H1 (cell line): ENCODE data around the gene MAS1L. TPM values are rescaled to one million over a fixed set of nuclear protein-coding genes. Genes with fewer than 3 reads are reported as not detected.

Experiments used
- CTCF ChIA-PET: fragments of 300-600 bp; sonication (Branson Sonifier 250); formaldehyde crosslinking; loops from one replicate; lab custom pipeline; 2021; ENCODE audit not compliant: partially characterized antibody; lab: Charles Lee
- POLR2A ChIA-PET: fragments of 300-600 bp; sonication (Branson Sonifier 250); formaldehyde crosslinking; loops from one replicate; lab custom pipeline; 2021; ENCODE audit warnings: inconsistent platforms; ENCODE audit not compliant: partially characterized antibody; lab: Charles Lee
- DNase-seq, 2 experiments: peaks; one replicate each; pipeline versions ENCODE4 v3.0.0 to v3.0.0-alpha.2; 2010 to 2022; ENCODE audit warnings: low spot score in 2 of 2, low read depth in 1 of 2, mixed read lengths in 1 of 2
- FAIRE-seq: peaks from 2 replicates; lab custom pipeline; 2011; peaks lifted over from hg19 to GRCh38; lab: Jason Lieb, UNC
- H2AFZ ChIP-seq: 2 replicates; pipeline ENCODE4 v1.8.1; 2012; ENCODE audit warnings: low read length, inconsistent platforms
- H2AK5ac ChIP-seq: 2 replicates; pipeline ENCODE4 v1.6.1; 2013; ENCODE audit warnings: low read depth, low read length
- H2BK120ac ChIP-seq: replicated peaks from 2 replicates; pipeline ENCODE3; 2013; ENCODE audit warnings: low read depth, low read length, inconsistent platforms
- H2BK12ac ChIP-seq: 2 replicates; pipeline ENCODE4 v1.6.1; 2013; ENCODE audit warnings: low read depth, low read length
- H2BK15ac ChIP-seq: 2 replicates; pipeline ENCODE4 v1.6.1; 2013; ENCODE audit warnings: low read length
- H2BK20ac ChIP-seq: 2 replicates; pipeline ENCODE4 v1.6.1; 2013; ENCODE audit warnings: low read length
- H2BK5ac ChIP-seq: 2 replicates; pipeline ENCODE4 v1.6.1; 2013; ENCODE audit warnings: low read depth, low read length
- H3K14ac ChIP-seq: 2 replicates; pipeline ENCODE4 v1.6.1; 2013; ENCODE audit warnings: inconsistent platforms; ENCODE audit not compliant: insufficient read length
- H3K18ac ChIP-seq: 2 replicates; pipeline ENCODE4 v1.6.1; 2013; ENCODE audit warnings: low read length; ENCODE audit errors: extremely low read depth
- H3K23ac ChIP-seq: 2 replicates; pipeline ENCODE4 v1.6.1; 2013; ENCODE audit warnings: inconsistent platforms; ENCODE audit not compliant: insufficient read length
- H3K23me2 ChIP-seq: 2 replicates; pipeline ENCODE4 v1.6.1; 2013; ENCODE audit warnings: low read depth, low read length
- H3K27ac ChIP-seq: 2 replicates; pipeline ENCODE4 v1.6.1; 2011; ENCODE audit warnings: low read depth, low read length, inconsistent platforms
- H3K27me3 ChIP-seq, 4 experiments: replicated peaks in 1 of 4; 1 replicate in 1 of 4; 2 replicates in 3 of 4; pipeline versions ENCODE4 v1.6.1 to v1.8.1; 2011 to 2013; ENCODE audit warnings: low read length in 3 of 4, mild to moderate bottlenecking in 3 of 4, inconsistent platforms in 2 of 4, mixed read lengths in 2 of 4, moderate library complexity in 1 of 4; ENCODE audit not compliant: control insufficient read depth in 3 of 4, insufficient read depth in 3 of 4; ENCODE audit errors: extremely low read depth in 1 of 4
- H3K36me3 ChIP-seq, 4 experiments: 2 replicates each; pipeline versions ENCODE4 v1.6.1 to v1.8.1; 2011 to 2013; ENCODE audit warnings: mild to moderate bottlenecking in 4 of 4, low read length in 3 of 4, moderate library complexity in 2 of 4, control low read depth in 1 of 4, inconsistent platforms in 1 of 4; ENCODE audit not compliant: insufficient read depth in 4 of 4, control insufficient read depth in 2 of 4
- H3K4ac ChIP-seq: replicated peaks from 2 replicates; pipeline ENCODE3; 2013; ENCODE audit warnings: low read length, low read depth, mixed read lengths, inconsistent platforms; ENCODE audit not compliant: insufficient read length
- H3K4me1 ChIP-seq, 4 experiments: replicated peaks in 1 of 4; 1 replicate in 1 of 4; 2 replicates in 3 of 4; pipeline versions ENCODE4 v1.6.1 to v1.8.1; 2011 to 2013; ENCODE audit warnings: low read length in 3 of 4, inconsistent platforms in 2 of 4, mixed read lengths in 1 of 4; ENCODE audit not compliant: insufficient read depth in 4 of 4, control insufficient read depth in 3 of 4
- H3K4me2 ChIP-seq, 2 experiments: 2 replicates each; pipeline versions ENCODE4 v1.6.1 to v1.8.1; 2011 to 2013; ENCODE audit warnings: low read depth in 2 of 2, low read length in 2 of 2, control low read depth in 1 of 2, inconsistent platforms in 1 of 2, mild to moderate bottlenecking in 1 of 2; ENCODE audit not compliant: insufficient read depth in 1 of 2
- H3K4me3 ChIP-seq, 4 experiments: fragments of 200-600, 300-600 bp in 1 of 4; sonication (generic), shearing (Covaris generic), sonication (Bioruptor Twin) in 1 of 4; 2 replicates each; pipeline versions ENCODE4 v1.5.1 to v1.8.1; 2011 to 2016; ENCODE audit warnings: low read length in 4 of 4, low read depth in 3 of 4, control low read depth in 2 of 4, inconsistent platforms in 2 of 4, mild to moderate bottlenecking in 2 of 4, mixed read lengths in 1 of 4, moderate library complexity in 1 of 4; ENCODE audit not compliant: insufficient read depth in 2 of 4; ENCODE audit errors: extremely low read depth in 1 of 4
- H3K56ac ChIP-seq: replicated peaks from 2 replicates; pipeline ENCODE3; 2013; ENCODE audit warnings: low read depth, mild to moderate bottlenecking, mixed read lengths, low read length, inconsistent platforms; ENCODE audit not compliant: insufficient read length
- H3K79me1 ChIP-seq: 2 replicates; pipeline ENCODE4 v1.6.1; 2013; ENCODE audit warnings: low read depth, low read length, control low read depth
- H3K79me2 ChIP-seq, 2 experiments: 2 replicates each; pipeline versions ENCODE4 v1.6.1 to v1.8.1; 2012 to 2013; ENCODE audit warnings: low read length in 2 of 2, mild to moderate bottlenecking in 2 of 2, inconsistent platforms in 1 of 2; ENCODE audit not compliant: insufficient read depth in 2 of 2, control insufficient read depth in 1 of 2
- H3K9ac ChIP-seq, 4 experiments: replicated peaks in 1 of 4; 1 replicate in 1 of 4; 2 replicates in 3 of 4; pipeline versions ENCODE4 v1.6.1 to v1.8.1; 2011 to 2013; ENCODE audit warnings: low read depth in 3 of 4, low read length in 3 of 4, control low read depth in 2 of 4, mild to moderate bottlenecking in 2 of 4, moderate library complexity in 2 of 4, inconsistent platforms in 1 of 4; ENCODE audit errors: extremely low read depth in 1 of 4
- H3K9me3 ChIP-seq, 2 experiments: 2 replicates each; pipeline versions ENCODE4 v1.6.1 to v1.8.1; 2012 to 2013; ENCODE audit warnings: mild to moderate bottlenecking in 2 of 2, moderate library complexity in 2 of 2, control low read depth in 1 of 2, inconsistent platforms in 1 of 2, low read depth in 1 of 2, low read length in 1 of 2, mixed read lengths in 1 of 2; ENCODE audit not compliant: insufficient read depth in 2 of 2
- H4K20me1 ChIP-seq, 2 experiments: replicated peaks in 1 of 2; 2 replicates each; pipeline versions ENCODE3 to v1.8.1; 2011 to 2013; ENCODE audit warnings: inconsistent platforms in 2 of 2, low read length in 2 of 2, mild to moderate bottlenecking in 1 of 2; ENCODE audit not compliant: insufficient read depth in 2 of 2, control insufficient read depth in 1 of 2
- H4K5ac ChIP-seq: 2 replicates; pipeline ENCODE4 v1.6.1; 2013; ENCODE audit warnings: low read length, low read depth, mixed read lengths, inconsistent platforms; ENCODE audit not compliant: insufficient read length
- H4K8ac ChIP-seq: 2 replicates; pipeline ENCODE4 v1.8.0; 2013; ENCODE audit warnings: mild to moderate bottlenecking, moderate library complexity, low read length, inconsistent platforms; ENCODE audit not compliant: insufficient read depth; ENCODE audit errors: extremely low read depth
- H4K91ac ChIP-seq: replicated peaks from 2 replicates; pipeline ENCODE3; 2013; ENCODE audit warnings: low read length, mixed read lengths, inconsistent platforms; ENCODE audit not compliant: insufficient read length
- CBX5 ChIP-seq: fragments of 300-800, 300-1000 bp; sonication (generic); IDR thresholded peaks from 2 replicates; pipeline ENCODE4 v1.7.1; 2016; ENCODE audit warnings: antibody characterized with exemption, low read length, low read depth
- CBX8 ChIP-seq: fragments of 300-800, 300-1000 bp; sonication (generic); IDR thresholded peaks from 2 replicates; pipeline ENCODE4 v1.7.1; 2016; ENCODE audit warnings: low read depth, low read length, borderline replicate concordance
- FOSL1 ChIP-seq: IDR thresholded peaks from 2 replicates; pipeline ENCODE4 v1.6.1; 2011; ENCODE audit warnings: mild to moderate bottlenecking, low read depth, low read length, moderate library complexity; ENCODE audit not compliant: insufficient read depth
- KDM1A ChIP-seq: fragments of 200-600, 300-600 bp; sonication (generic); IDR thresholded peaks from 2 replicates; pipeline ENCODE4 v1.7.1; 2016; ENCODE audit warnings: mild to moderate bottlenecking, low read length, borderline replicate concordance
- MAX ChIP-seq: IDR thresholded peaks from 2 replicates; pipeline ENCODE4 v1.6.1; 2012; ENCODE audit warnings: inconsistent platforms
- NRF1 ChIP-seq: IDR thresholded peaks from 2 replicates; pipeline ENCODE4 v1.6.1; 2011; ENCODE audit warnings: mild to moderate bottlenecking, low read depth, low read length, improper control_type of control experiment
- PHF8 ChIP-seq: fragments of 200-600 bp; sonication (generic); conservative IDR thresholded peaks from 2 replicates; pipeline ENCODE4 v1.7.1; 2012; ENCODE audit warnings: low read depth, mild to moderate bottlenecking, inconsistent platforms, low read length, moderate library complexity
- RFX5 ChIP-seq: IDR thresholded peaks from 2 replicates; pipeline ENCODE4 v1.6.1; 2011; ENCODE audit warnings: low read depth, low read length, improper control_type of control experiment, borderline replicate concordance
- RXRA ChIP-seq: IDR thresholded peaks from 2 replicates; pipeline ENCODE4 v1.6.1; 2011; ENCODE audit warnings: low read depth, mild to moderate bottlenecking, low read length, moderate library complexity; ENCODE audit not compliant: insufficient read depth
- SAP30 ChIP-seq: fragments of 300-600 bp; sonication (generic); IDR thresholded peaks from 2 replicates; pipeline ENCODE4 v1.7.1; 2012; ENCODE audit warnings: low read length, moderate library complexity, mild to moderate bottlenecking, inconsistent platforms; ENCODE audit not compliant: insufficient read depth, insufficient replicate concordance
- SP4 ChIP-seq: IDR thresholded peaks from 2 replicates; pipeline ENCODE4 v1.6.1; 2012; ENCODE audit warnings: low read length, inconsistent platforms
- TAF1 ChIP-seq: IDR thresholded peaks from 2 replicates; pipeline ENCODE4 v1.6.1; 2011; ENCODE audit warnings: mild to moderate bottlenecking, low read depth, low read length
- TAF7 ChIP-seq: optimal IDR thresholded peaks from 2 replicates; pipeline ENCODE3; 2011; ENCODE audit warnings: low read depth, mild to moderate bottlenecking, inconsistent platforms, low read length, moderate library complexity, borderline replicate concordance
- TCF12 ChIP-seq: IDR thresholded peaks from 2 replicates; pipeline ENCODE4 v1.6.1; 2011; ENCODE audit warnings: low read depth, mild to moderate bottlenecking, low read length
- TEAD4 ChIP-seq: IDR thresholded peaks from 2 replicates; pipeline ENCODE4 v1.6.1; 2012; ENCODE audit warnings: low read depth, low read length, inconsistent platforms, mixed read lengths
- WGBS, 2 experiments: shearing (Covaris generic) in 1 of 2; methylation state at CpG; one replicate each; pipeline versions ENCODE4 v1.1.6 to v1.1.7; 2013 to 2015; ENCODE audit warnings: low lambda C conversion rate in 2 of 2, mixed read lengths in 2 of 2, inconsistent platforms in 1 of 2, low coverage in 1 of 2, missing lambda C conversion rate in 1 of 2; ENCODE audit not compliant: insufficient replicate concordance in 2 of 2, insufficient coverage in 1 of 2, insufficient read length in 1 of 2; ENCODE audit errors: extremely low coverage in 1 of 2, missing lambda C conversion rate in 1 of 2; 5-methylcytosine and 5-hydroxymethylcytosine counted together
- polyA plus RNA-seq, 7 experiments: library from polyadenylated mRNA; depleted of rRNA in 3 of 7; stranded (reverse) in 5 of 7; unstranded in 2 of 7; fragments of >200 nt in 5 of 7; fragments of 200-250 nt in 2 of 7; gene quantifications; 1 replicate in 5 of 7; 2 replicates in 1 of 7; 4 replicates in 1 of 7; pipeline versions ENCODE4 v1.2.1 to v1.2.3, GENCODE V29; 2011 to 2013; ENCODE audit warnings: missing spikeins in 2 of 7, mixed read lengths in 2 of 7
- total RNA-seq: library from RNA; stranded (reverse); fragmentation: NEBNext Ultra II Directional; extraction: Animal tissue kit (Norgen Biotek cat#: 25700); gene quantifications from 2 replicates; pipeline ENCODE4 v1.2.1, GENCODE V29; 2021

The MAS1L gene
- total and polyA plus RNA-seq, 2 of the 8 experiments (the other 6 are each of a cell fraction or from before 2014, with no cell fraction given): not detected

- Histone ChIP-seq H2BK5ac (no peak overlapping the region), H4K8ac (no peak overlapping the region), H3K14ac (no peak overlapping the region), H2BK20ac (no peak overlapping the region), H4K5ac (no peak overlapping the region), H2AFZ (no peak overlapping the region), H3K9ac (no peak overlapping the region), H3K27me3 (no peaks in the 10 kb centered on the region), H3K4me3 (no peak overlapping the region), H2BK15ac (no peak overlapping the region), H3K23ac (no peak overlapping the region), H3K79me1 (no peaks in the 10 kb centered on the region), H2AK5ac (no peak overlapping the region), H3K56ac (no peak overlapping the region), H2BK12ac (no peak overlapping the region), H3K27ac (no peak overlapping the region), H2BK120ac (no peak overlapping the region), H4K20me1 (no peaks in the 10 kb centered on the region), H3K4me2 (no peak overlapping the region), H3K79me2 (no peaks in the 10 kb centered on the region), H3K9me3 (no peaks in the 10 kb centered on the region), H3K4me1 (no peaks in the 10 kb centered on the region; a peak in 1 of 7 replicates), H3K18ac (no peak overlapping the region), H3K4ac (no peak overlapping the region), H3K36me3 (no peaks in the 10 kb centered on the region), H4K91ac (no peak overlapping the region), H3K23me2 (no peaks in the 10 kb centered on the region)
- ChIA-PET CTCF (interaction anchor here (1.1 to 1.4 kb wide), 3 partner anchors 17 to 103 kb away, joined by 3 read pairs; no protein-coding TSS in a partner anchor), POLR2A (interaction anchor here (1.2 kb wide), 1 partner anchor 91 kb away, joined by 3 read pairs; no protein-coding TSS in a partner anchor)
- DNase-seq (no peak), FAIRE-seq (no peak)
- TF ChIP-seq NRF1 (no peak), TAF1 (no peak), RFX5 (no peak), TEAD4 (no peak), SP4 (no peak), TAF7 (no peak), PHF8 (no peak), TCF12 (no peak), MAX (no peak), CBX8 (no peak), KDM1A (no peak), RXRA (no peak), SAP30 (no peak), CBX5 (no peak), FOSL1 (no peak)
- WGBS, 2 experiments: 86% methylated on average over 8 of the region's 8 CpGs; no CpG with 5 or more reads in 1 of the 2 experiments
Measured at GRCh38 chr6:29500594-29500993, 12.8 kb upstream of the MAS1L start.
